ENCODE data around the gene GRIFIN.

The GRIFIN gene

GRCh38 chr7:2450198-2451107 is 25.7 kb downstream of the GRIFIN start:
- H3K36me3 ChIP-seq (ENCODE audit: control insufficient read depth, insufficient read depth, low read length): no peaks in the 10 kb centered on the region
- H3K27ac ChIP-seq (ENCODE audit: low read depth, low read length): no peak overlapping the region
- no peak overlapping the region for H3K9ac ChIP-seq (ENCODE audit: low read length)
- H3K4me1 ChIP-seq (ENCODE audit: control insufficient read depth, insufficient read depth, low read length): peaks cover 3% of the 10 kb centered on the region
- no peaks in the 10 kb centered on the region for H3K27me3 ChIP-seq (ENCODE audit: control insufficient read depth, insufficient read depth, low read length)
- no peak overlapping the region for H3K4me3 ChIP-seq (ENCODE audit: low read length)

DNA sequence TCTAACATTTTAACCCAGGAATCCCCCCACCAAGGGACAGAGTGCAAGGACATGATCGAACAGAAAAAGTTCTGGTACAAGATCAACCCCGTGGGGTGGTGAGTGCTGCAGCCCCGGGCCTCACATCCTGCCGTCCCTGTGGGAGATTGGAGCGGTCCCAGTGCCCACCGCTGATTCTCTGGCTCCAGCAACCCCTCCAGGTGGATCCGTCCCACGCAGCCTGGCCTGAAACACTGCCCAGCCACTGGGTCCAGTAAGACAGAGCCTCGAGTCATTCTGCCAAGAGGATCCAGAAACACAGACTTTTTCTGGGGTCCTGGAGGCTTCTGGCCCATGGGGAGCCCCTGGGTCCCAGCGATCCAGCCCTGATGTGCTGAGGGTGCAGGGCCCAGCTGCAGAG is 29.5 kb downstream of the GRIFIN start:
- Histone ChIP-seq H3K36me3 (ENCODE audit: control insufficient read depth, insufficient read depth, low read length) (no peaks in the 10 kb centered on the region), H3K27ac (ENCODE audit: low read depth, low read length) (no peak overlapping the region), H3K4me1 (ENCODE audit: control insufficient read depth, insufficient read depth, low read length) (peaks cover 1% of the 10 kb centered on the region), H3K27me3 (ENCODE audit: control insufficient read depth, insufficient read depth, low read length) (no peaks in the 10 kb centered on the region), H3K4me3 (ENCODE audit: low read length) (no peak overlapping the region), H3K9ac (ENCODE audit: low read length) (no peak overlapping the region)

DNA sequence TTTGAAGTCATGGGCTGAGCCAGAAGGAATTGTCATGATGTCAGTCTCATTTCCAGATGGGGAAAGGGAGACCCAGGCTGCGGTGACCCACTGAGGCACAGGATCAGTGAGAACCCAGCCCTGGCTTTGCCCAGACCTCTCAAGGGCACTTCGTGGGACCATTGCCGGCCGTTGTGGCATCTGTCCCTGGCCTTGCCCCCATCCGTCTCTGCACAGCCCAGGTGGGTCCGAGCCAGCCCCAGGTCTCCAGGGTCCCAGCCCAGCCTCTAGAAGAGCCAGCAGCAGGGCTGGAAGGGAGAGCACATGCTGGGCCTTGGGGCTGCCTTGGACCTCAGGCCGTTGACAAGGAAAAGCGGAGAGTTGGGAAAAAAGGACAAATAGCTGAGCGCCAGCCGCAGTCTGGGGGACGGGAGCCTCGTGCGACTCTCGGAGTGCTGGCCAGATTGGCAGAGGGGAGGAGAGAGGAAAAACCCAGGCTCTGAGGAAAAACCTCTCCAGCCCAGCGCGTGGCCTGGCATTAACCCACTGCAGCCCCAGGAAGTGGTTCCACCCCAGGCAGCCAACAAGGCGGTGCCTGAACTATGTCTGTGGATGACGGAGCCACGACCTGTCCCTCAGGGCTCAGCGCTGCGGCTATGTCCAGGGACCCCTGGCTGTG is 30.2 kb downstream of the GRIFIN start:
- Histone ChIP-seq H3K4me3 (ENCODE audit: low read length) (no peak overlapping the region), H3K27me3 (ENCODE audit: control insufficient read depth, insufficient read depth, low read length) (no peaks in the 10 kb centered on the region), H3K27ac (ENCODE audit: low read depth, low read length) (no peak overlapping the region), H3K36me3 (ENCODE audit: control insufficient read depth, insufficient read depth, low read length) (no peaks in the 10 kb centered on the region), H3K4me1 (ENCODE audit: control insufficient read depth, insufficient read depth, low read length) (no peaks in the 10 kb centered on the region), H3K9ac (ENCODE audit: low read length) (no peak overlapping the region)

DNA sequence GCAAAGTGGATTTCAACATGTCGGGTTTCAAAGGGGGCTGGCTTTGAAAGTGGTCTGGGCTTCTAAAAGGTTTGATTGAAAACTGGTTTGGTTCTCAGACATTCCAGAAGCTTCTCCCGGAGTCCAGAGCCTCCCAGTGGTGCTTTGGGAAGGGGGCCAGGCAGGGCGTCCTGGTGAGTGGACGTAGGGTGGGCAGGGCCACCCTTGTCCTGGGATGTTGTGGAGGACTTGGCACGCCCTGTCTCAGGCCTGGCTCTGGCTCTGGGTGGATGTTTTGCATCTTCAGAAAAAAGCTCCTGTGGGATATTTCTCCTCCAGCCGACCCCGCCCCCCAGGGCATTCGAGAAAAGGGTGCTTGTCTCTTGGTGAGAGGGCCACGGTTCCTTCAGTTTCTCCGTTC is 31.2 kb downstream of the GRIFIN start:
- Histone ChIP-seq H3K27ac (ENCODE audit: low read depth, low read length) (no peak overlapping the region), H3K36me3 (ENCODE audit: control insufficient read depth, insufficient read depth, low read length) (no peaks in the 10 kb centered on the region), H3K4me1 (ENCODE audit: control insufficient read depth, insufficient read depth, low read length) (no peaks in the 10 kb centered on the region), H3K9ac (ENCODE audit: low read length) (no peak overlapping the region), H3K27me3 (ENCODE audit: control insufficient read depth, insufficient read depth, low read length) (no peaks in the 10 kb centered on the region), H3K4me3 (ENCODE audit: low read length) (no peak overlapping the region)

DNA sequence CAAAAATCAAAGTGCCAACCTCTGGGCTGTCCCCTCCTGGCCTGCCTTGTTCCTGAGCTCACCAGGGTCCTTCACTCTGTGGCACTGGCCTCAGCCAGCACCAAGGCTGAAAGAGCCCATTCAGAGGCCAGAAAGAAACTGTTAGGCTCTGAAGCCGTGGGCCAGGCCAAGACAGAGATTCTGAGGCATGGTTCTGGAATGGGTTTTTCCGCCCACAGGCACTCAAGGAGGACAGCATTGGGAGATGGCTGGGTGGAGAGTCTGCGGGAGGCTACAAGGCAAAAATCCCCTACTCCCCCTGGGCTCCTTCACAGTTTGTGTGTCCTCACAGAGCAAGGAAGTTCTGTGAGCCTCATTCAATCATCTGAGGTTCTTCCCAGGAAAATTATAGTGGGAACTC is 31.7 kb downstream of the GRIFIN start:
- H3K9ac ChIP-seq (ENCODE audit: low read length): no peak overlapping the region
- no peaks in the 10 kb centered on the region for H3K27me3 ChIP-seq (ENCODE audit: control insufficient read depth, insufficient read depth, low read length)
- no peak overlapping the region for H3K27ac ChIP-seq (ENCODE audit: low read depth, low read length)
- no peaks in the 10 kb centered on the region for H3K4me1 ChIP-seq (ENCODE audit: control insufficient read depth, insufficient read depth, low read length)
- no peaks in the 10 kb centered on the region for H3K36me3 ChIP-seq (ENCODE audit: control insufficient read depth, insufficient read depth, low read length)
- no peak overlapping the region for H3K4me3 ChIP-seq (ENCODE audit: low read length)

GRCh38 chr7:2443491-2443890 is 32.7 kb downstream of the GRIFIN start:
- Histone ChIP-seq H3K27me3 (ENCODE audit: control insufficient read depth, insufficient read depth, low read length) (no peaks in the 10 kb centered on the region), H3K9ac (ENCODE audit: low read length) (no peak overlapping the region), H3K4me1 (ENCODE audit: control insufficient read depth, insufficient read depth, low read length) (no peaks in the 10 kb centered on the region), H3K27ac (ENCODE audit: low read depth, low read length) (no peak overlapping the region), H3K36me3 (ENCODE audit: control insufficient read depth, insufficient read depth, low read length) (no peaks in the 10 kb centered on the region), H3K4me3 (ENCODE audit: low read length) (no peak overlapping the region)

DNA sequence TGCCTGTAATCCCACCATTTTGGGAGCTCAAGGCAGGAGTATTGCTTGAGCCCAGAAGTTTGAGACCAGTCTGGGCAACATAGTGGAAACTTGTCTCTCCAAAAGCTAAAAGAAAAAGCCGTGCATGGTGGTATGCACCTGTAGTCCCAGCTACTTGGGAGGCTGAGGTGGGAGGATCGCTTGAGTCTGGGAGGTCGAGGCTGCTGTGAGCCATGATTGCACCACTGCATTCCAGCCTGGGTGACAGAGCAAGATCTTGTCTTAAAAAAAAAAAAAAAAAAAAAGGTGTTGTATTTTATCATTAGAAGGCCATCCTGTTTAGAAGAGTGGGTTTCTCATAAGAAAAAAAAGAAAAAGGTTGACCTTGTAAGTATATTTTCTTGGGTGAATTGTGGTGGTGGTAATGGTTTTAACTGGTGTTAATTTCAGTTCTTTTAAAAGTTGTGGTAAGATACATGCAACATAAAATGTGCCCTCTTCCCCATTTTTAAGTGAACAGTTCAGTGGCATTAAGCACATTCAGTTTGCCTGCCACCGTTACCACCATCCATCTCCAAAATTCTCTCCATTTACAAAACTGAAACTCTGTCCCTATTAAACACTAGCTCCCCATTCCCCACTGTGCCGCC is 34.7 kb downstream of the GRIFIN start:
- Histone ChIP-seq H3K9ac (ENCODE audit: low read length) (no peak overlapping the region), H3K36me3 (ENCODE audit: control insufficient read depth, insufficient read depth, low read length) (peaks cover 2% of the 10 kb centered on the region), H3K27me3 (ENCODE audit: control insufficient read depth, insufficient read depth, low read length) (no peaks in the 10 kb centered on the region), H3K27ac (ENCODE audit: low read depth, low read length) (no peak overlapping the region), H3K4me1 (ENCODE audit: control insufficient read depth, insufficient read depth, low read length) (no peaks in the 10 kb centered on the region), H3K4me3 (ENCODE audit: low read length) (no peak overlapping the region)

- Histone ChIP-seq H3K27me3 (ENCODE audit: control insufficient read depth, insufficient read depth, low read length) (no peaks in the 10 kb centered on the region), H3K27ac (ENCODE audit: low read depth, low read length) (no peak overlapping the region), H3K4me1 (ENCODE audit: control insufficient read depth, insufficient read depth, low read length) (no peaks in the 10 kb centered on the region), H3K36me3 (ENCODE audit: control insufficient read depth, insufficient read depth, low read length) (peaks cover 4% of the 10 kb centered on the region), H3K4me3 (ENCODE audit: low read length) (no peak overlapping the region), H3K9ac (ENCODE audit: low read length) (no peak overlapping the region)
These were observed 35.5 kb downstream of the GRIFIN start for GRCh38 chr7:2440608-2441245.

DNA sequence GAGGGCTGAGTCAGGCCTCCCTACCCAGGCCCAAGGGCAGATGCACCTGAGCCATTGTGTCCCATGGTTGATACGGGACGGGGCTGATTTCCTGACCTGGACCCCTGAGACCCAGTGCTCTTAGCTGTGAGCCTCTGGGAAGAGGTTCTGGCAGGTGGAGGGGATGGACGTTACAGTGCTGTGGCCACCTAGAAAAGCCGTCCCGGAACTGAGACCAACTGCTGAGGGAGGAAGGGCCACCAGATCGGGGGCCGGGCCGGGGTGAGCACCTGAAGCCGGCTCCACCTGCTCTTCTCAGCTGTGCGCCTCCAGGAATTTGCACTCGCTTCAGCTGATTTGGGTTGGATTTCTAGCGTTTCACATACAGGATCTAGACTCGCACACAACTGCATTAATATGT is 37.4 kb downstream of the GRIFIN start:
- Histone ChIP-seq H3K27me3 (ENCODE audit: control insufficient read depth, insufficient read depth, low read length) (no peaks in the 10 kb centered on the region), H3K4me1 (ENCODE audit: control insufficient read depth, insufficient read depth, low read length) (no peaks in the 10 kb centered on the region), H3K9ac (ENCODE audit: low read length) (no peak overlapping the region), H3K4me3 (ENCODE audit: low read length) (no peak overlapping the region), H3K36me3 (ENCODE audit: control insufficient read depth, insufficient read depth, low read length) (peaks cover 4% of the 10 kb centered on the region), H3K27ac (ENCODE audit: low read depth, low read length) (no peak overlapping the region)

GRCh38 chr7:2438186-2438585 is 38.0 kb downstream of the GRIFIN start:
- H3K4me3 ChIP-seq (ENCODE audit: low read length): no peak overlapping the region

DNA sequence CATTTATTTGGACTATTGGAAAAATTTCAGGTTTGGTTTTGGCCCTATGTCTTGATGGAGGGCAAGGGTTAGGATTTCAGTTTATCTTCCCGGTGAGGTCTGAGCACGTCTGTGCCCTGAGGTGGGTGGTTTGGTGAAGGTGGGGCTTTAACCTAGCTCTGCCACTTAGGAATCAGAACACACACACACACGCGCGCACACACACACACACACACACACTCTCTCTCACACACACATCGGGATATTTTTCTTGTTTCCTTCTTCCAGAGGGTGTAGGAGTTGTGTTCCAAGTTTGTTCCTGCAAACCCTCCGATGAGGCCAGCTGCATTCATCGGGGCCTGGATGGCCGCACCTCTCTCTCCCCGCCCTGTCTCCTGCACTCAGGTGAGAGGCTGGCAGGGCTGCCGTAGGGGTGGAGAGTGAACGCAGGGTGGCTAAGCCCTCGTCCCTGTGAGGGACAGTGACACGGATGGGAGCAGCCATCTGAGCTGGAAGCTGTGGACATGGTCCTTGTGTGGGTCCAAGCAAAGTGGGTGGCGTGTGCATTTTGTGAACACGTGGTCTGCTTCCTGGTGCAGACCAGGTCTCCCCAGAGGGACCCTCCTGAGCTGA is 38.6 kb downstream of the GRIFIN start:
- no peak overlapping the region for H3K27ac ChIP-seq (ENCODE audit: low read depth, low read length)
- peaks cover 11% of the 10 kb centered on the region for H3K36me3 ChIP-seq (ENCODE audit: control insufficient read depth, insufficient read depth, low read length)

More at GRCh38 chr7:2438186-2438585, 38.0 kb downstream of the GRIFIN start:
- H3K4me1 ChIP-seq (ENCODE audit: control insufficient read depth, insufficient read depth, low read length): no peaks in the 10 kb centered on the region
- H3K36me3 ChIP-seq (ENCODE audit: control insufficient read depth, insufficient read depth, low read length): peaks cover 6% of the 10 kb centered on the region
- no peak overlapping the region for H3K9ac ChIP-seq (ENCODE audit: low read length)
- no peak overlapping the region for H3K27ac ChIP-seq (ENCODE audit: low read depth, low read length)
- no peaks in the 10 kb centered on the region for H3K27me3 ChIP-seq (ENCODE audit: control insufficient read depth, insufficient read depth, low read length)

DNA sequence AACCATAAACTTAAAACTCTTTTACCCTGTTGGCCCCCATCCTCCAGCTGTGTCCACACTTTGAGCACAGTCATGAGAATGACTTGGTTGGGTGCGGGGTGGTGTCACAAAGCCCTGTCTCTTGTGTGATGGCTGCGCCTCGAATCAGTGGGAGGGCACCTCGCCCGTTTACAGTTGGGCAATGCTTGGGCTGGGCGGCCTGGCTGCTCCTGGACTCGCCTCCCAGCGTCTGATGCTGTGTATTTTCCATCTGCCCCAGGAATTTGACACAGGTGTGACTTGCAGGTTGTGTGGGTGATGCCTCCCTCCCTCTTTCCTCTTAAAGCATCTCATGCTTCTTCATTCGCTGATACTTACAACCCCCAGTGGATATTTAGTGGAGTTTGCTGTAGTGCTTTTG is 39.1 kb downstream of the GRIFIN start:
- no peaks in the 10 kb centered on the region for H3K27me3 ChIP-seq (ENCODE audit: control insufficient read depth, insufficient read depth, low read length)
- H3K27ac ChIP-seq (ENCODE audit: low read depth, low read length): no peak overlapping the region
- no peak overlapping the region for H3K4me3 ChIP-seq (ENCODE audit: low read length)
- no peak overlapping the region for H3K9ac ChIP-seq (ENCODE audit: low read length)
- H3K4me1 ChIP-seq (ENCODE audit: control insufficient read depth, insufficient read depth, low read length): no peaks in the 10 kb centered on the region
- H3K36me3 ChIP-seq (ENCODE audit: control insufficient read depth, insufficient read depth, low read length): peaks cover 12% of the 10 kb centered on the region

More for the DNA sequence above, 38.6 kb downstream of the GRIFIN start:
- H3K4me1 ChIP-seq (ENCODE audit: control insufficient read depth, insufficient read depth, low read length): no peaks in the 10 kb centered on the region
- H3K4me3 ChIP-seq (ENCODE audit: low read length): no peak overlapping the region
- H3K27me3 ChIP-seq (ENCODE audit: control insufficient read depth, insufficient read depth, low read length): no peaks in the 10 kb centered on the region
- H3K9ac ChIP-seq (ENCODE audit: low read length): no peak overlapping the region
